ENCODE data around the gene VIPR1.

VIPR1 gene

DNA sequence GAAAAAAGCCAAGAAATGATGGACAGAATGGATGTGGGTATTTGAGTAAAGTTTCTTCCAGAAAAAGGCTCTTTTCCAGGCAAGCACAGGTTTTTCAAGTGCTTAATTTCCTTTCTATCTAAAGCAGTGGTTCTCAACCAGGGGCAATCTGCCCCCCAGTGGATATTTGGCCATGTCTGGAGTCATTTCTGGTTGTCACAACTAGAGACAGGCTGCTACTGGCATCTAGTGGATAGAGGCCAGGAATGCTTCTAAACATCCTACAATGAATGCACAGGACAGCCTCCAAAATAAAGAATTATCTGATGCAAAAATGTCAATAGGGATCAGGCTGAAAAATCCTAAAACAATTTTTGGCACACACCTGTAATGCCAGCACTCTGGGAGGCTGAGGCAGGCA is 55.4 kb downstream of the VIPR1 start:
- no peak overlapping the region for H3K56ac ChIP-seq (ENCODE audit: low read length)
- H2BK120ac ChIP-seq (ENCODE audit: low read depth, low read length) = no peak overlapping the region
- no peaks in the 10 kb centered on the region for H3K79me1 ChIP-seq (ENCODE audit: low read length)
- H3K18ac ChIP-seq (ENCODE audit: low read length) = no peak overlapping the region
- no peak overlapping the region for H3K23ac ChIP-seq (ENCODE audit: low read length)
- H2AK5ac ChIP-seq (ENCODE audit: low read length) = no peak overlapping the region
- no peak overlapping the region for H3K4me3 ChIP-seq (ENCODE audit: low read length)
- H3K4me2 ChIP-seq (ENCODE audit: low read length) = no peak overlapping the region
- no peak overlapping the region for H3K9ac ChIP-seq (ENCODE audit: low read length)
- H2BK5ac ChIP-seq (ENCODE audit: low read length) = no peak overlapping the region
- no peak overlapping the region for H2BK15ac ChIP-seq (replicated peaks; ENCODE audit: low read depth)
- peaks cover 5% of the 10 kb centered on the region for H3K36me3 ChIP-seq (ENCODE audit: control insufficient read depth, insufficient read depth, low read length)
- no peak overlapping the region for H3K27ac ChIP-seq (ENCODE audit: low read depth, low read length)
- H4K8ac ChIP-seq (ENCODE audit: low read depth, low read length) = no peak overlapping the region
- H3K4me1 ChIP-seq (ENCODE audit: control insufficient read depth, low read depth, low read length) = no peaks in the 10 kb centered on the region
- H3K79me2 ChIP-seq (ENCODE audit: control insufficient read depth, insufficient read depth, low read length) = no peaks in the 10 kb centered on the region
- H3K4ac ChIP-seq (ENCODE audit: low read depth, low read length) = no peak overlapping the region
- H3K27me3 ChIP-seq (ENCODE audit: insufficient read depth, low read length, poor library complexity) = no peaks in the 10 kb centered on the region
- DNase-seq = peak; percentile 66
- no peak overlapping the region for H4K5ac ChIP-seq (ENCODE audit: low read length)

DNA sequence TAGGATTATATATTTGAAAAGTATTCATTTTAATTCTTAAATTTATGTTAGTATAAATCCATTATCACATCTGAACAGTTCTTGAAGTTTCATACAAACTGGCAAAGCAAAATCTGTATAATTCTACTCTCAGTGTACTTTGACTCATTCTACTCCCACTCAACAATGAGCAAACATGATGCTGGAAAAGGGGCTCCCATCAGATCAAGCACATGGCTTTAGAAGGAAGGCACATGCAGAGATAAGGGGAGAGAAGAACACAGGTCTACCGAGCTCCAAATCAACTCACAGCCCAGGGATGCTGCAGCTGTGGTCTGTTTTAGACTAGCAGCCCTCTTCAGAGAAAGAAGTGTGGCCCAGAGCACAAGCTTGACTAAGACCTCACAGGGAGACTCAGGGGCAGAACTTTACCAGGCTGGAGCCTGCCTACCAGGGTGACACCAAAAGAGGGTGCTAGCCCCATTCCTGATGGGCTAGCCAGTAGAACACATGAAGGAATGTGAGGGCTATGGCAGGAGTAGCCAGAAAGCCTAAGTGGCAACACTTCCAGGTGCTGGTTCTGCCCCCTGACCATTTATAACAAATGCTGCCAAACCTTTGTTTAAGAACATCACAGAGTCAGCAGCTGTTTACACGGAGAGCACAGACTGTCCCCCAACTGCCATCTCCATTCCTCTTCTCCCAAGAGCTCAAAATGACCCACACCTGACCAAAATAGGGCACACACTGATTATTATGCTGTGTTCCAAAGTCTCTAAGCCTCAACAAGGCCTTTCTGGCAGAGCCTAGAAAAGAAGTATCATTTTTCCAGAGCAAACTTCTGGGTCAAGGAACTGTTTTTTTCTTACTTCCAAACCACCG is 59.8 kb downstream of the VIPR1 start:
- H4K5ac ChIP-seq (ENCODE audit: low read length) = no peak overlapping the region
- no peak overlapping the region for H2BK15ac ChIP-seq (replicated peaks; ENCODE audit: low read depth)
- H3K27ac ChIP-seq (ENCODE audit: low read depth, low read length) = no peak overlapping the region
- no peaks in the 10 kb centered on the region for H3K79me2 ChIP-seq (ENCODE audit: control insufficient read depth, insufficient read depth, low read length)
- H3K4ac ChIP-seq (ENCODE audit: low read depth, low read length) = no peak overlapping the region
- no peak overlapping the region for H3K9ac ChIP-seq (ENCODE audit: low read length)
- no peak overlapping the region for H3K23ac ChIP-seq (ENCODE audit: low read length)
- no peaks in the 10 kb centered on the region for H3K27me3 ChIP-seq (ENCODE audit: insufficient read depth, low read length, poor library complexity)
- H2BK120ac ChIP-seq (ENCODE audit: low read depth, low read length) = no peak overlapping the region
- H3K79me1 ChIP-seq (ENCODE audit: low read length) = no peaks in the 10 kb centered on the region
- no peak overlapping the region for H4K8ac ChIP-seq (ENCODE audit: low read depth, low read length)
- no peak for DNase-seq
- no CpG with 5 or more reads among the region's 3 CpGs for WGBS (ENCODE audit: extremely low coverage, insufficient coverage, low lambda C conversion rate)
- no peak overlapping the region for H3K4me2 ChIP-seq (ENCODE audit: low read length)
- no peak overlapping the region for H3K56ac ChIP-seq (ENCODE audit: low read length)
- H3K4me1 ChIP-seq (ENCODE audit: control insufficient read depth, low read depth, low read length) = no peaks in the 10 kb centered on the region
- no peak overlapping the region for H3K4me3 ChIP-seq (ENCODE audit: low read length)
- no peak overlapping the region for H2BK5ac ChIP-seq (ENCODE audit: low read length)
- no peak overlapping the region for H2AK5ac ChIP-seq (ENCODE audit: low read length)
- no peak overlapping the region for H3K18ac ChIP-seq (ENCODE audit: low read length)
- peaks cover 5% of the 10 kb centered on the region for H3K36me3 ChIP-seq (ENCODE audit: control insufficient read depth, insufficient read depth, low read length)

DNA sequence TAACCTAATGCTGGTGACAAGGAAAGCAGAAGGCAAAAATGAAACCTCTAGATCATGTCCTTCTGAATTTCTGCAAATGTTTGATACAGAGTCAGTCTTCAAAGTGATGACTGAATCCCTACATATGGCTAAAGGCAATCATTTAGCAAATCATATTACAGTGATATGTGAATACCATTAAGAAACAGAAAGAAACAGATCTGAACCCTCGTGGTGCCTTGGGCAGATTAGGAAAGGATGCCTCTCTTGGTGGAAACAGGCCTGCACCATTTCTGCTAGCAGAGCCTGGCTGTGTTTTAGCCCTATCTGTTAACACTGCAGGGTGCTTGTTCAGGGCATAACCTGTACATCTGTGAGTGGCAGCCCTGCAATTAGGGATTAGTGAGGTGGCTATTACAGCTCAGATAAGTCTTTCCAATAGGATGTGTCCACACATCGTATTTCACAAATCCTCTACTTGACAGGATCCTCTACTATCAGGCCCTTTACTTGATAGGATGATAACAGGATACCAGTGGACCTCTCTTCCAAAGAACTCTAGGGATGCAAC is 67.2 kb downstream of the VIPR1 start:
- Histone ChIP-seq H3K27me3 (ENCODE audit: insufficient read depth, low read length, poor library complexity) (no peaks in the 10 kb centered on the region), H3K9ac (ENCODE audit: low read length) (no peak overlapping the region), H3K79me1 (ENCODE audit: low read length) (peaks cover 3% of the 10 kb centered on the region), H3K56ac (ENCODE audit: low read length) (no peak overlapping the region), H4K8ac (ENCODE audit: low read depth, low read length) (no peak overlapping the region), H2BK5ac (ENCODE audit: low read length) (no peak overlapping the region), H3K4me3 (ENCODE audit: low read length) (no peak overlapping the region), H3K23ac (ENCODE audit: low read length) (no peak overlapping the region), H3K4ac (ENCODE audit: low read depth, low read length) (no peak overlapping the region), H3K4me1 (ENCODE audit: control insufficient read depth, low read depth, low read length) (no peaks in the 10 kb centered on the region), H2BK15ac (replicated peaks; ENCODE audit: low read depth) (no peak overlapping the region), H2BK120ac (ENCODE audit: low read depth, low read length) (no peak overlapping the region), H3K27ac (ENCODE audit: low read depth, low read length) (no peak overlapping the region), H2AK5ac (ENCODE audit: low read length) (no peak overlapping the region), H3K18ac (ENCODE audit: low read length) (no peak overlapping the region), H3K79me2 (ENCODE audit: control insufficient read depth, insufficient read depth, low read length) (no peaks in the 10 kb centered on the region), H3K36me3 (ENCODE audit: control insufficient read depth, insufficient read depth, low read length) (peaks cover 3% of the 10 kb centered on the region), H4K5ac (ENCODE audit: low read length) (no peak overlapping the region), H3K4me2 (ENCODE audit: low read length) (no peak overlapping the region)
- no CpG with 5 or more reads among the region's 2 CpGs for WGBS (ENCODE audit: extremely low coverage, insufficient coverage, low lambda C conversion rate)
- peak; percentile 28 for DNase-seq

DNA sequence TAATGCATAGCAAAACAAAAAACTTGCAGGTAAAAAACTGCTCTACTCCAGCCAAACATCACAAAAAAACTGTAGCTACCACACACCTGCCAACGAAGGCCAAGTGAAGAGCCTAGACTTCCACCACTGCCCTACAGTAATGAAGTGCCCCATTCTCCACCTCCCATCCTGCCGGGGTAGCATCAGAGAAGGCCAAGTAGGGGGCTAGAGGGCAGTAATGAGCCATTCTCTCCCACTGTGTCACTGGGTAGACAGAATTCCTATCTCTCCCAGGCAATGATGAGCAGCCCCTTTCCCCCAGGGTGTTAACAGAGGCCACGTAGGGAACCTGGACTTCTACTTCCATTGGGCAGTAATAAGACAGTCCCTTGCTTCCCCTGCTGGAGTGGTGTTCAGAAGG is 69.8 kb downstream of the VIPR1 start:
- Histone ChIP-seq H3K56ac (ENCODE audit: low read length) (no peak overlapping the region), H2AK5ac (ENCODE audit: low read length) (no peak overlapping the region), H3K4me2 (ENCODE audit: low read length) (no peak overlapping the region), H3K4me3 (ENCODE audit: low read length) (no peak overlapping the region), H3K23ac (ENCODE audit: low read length) (no peak overlapping the region), H3K27me3 (ENCODE audit: insufficient read depth, low read length, poor library complexity) (no peaks in the 10 kb centered on the region), H3K18ac (ENCODE audit: low read length) (no peak overlapping the region), H3K79me1 (ENCODE audit: low read length) (peaks cover 3% of the 10 kb centered on the region), H3K9ac (ENCODE audit: low read length) (no peak overlapping the region), H2BK5ac (ENCODE audit: low read length) (no peak overlapping the region), H3K27ac (ENCODE audit: low read depth, low read length) (no peak overlapping the region), H3K4ac (ENCODE audit: low read depth, low read length) (no peak overlapping the region), H4K8ac (ENCODE audit: low read depth, low read length) (no peak overlapping the region), H3K79me2 (ENCODE audit: control insufficient read depth, insufficient read depth, low read length) (no peaks in the 10 kb centered on the region), H3K36me3 (ENCODE audit: control insufficient read depth, insufficient read depth, low read length) (no peaks in the 10 kb centered on the region), H3K4me1 (ENCODE audit: control insufficient read depth, low read depth, low read length) (no peaks in the 10 kb centered on the region), H2BK120ac (ENCODE audit: low read depth, low read length) (no peak overlapping the region), H2BK15ac (replicated peaks; ENCODE audit: low read depth) (no peak overlapping the region), H4K5ac (ENCODE audit: low read length) (no peak overlapping the region)
- DNase-seq = peak; percentile 91
- no CpG with 5 or more reads among the region's 3 CpGs for whole genome bisulfite sequencing (ENCODE audit: extremely low coverage, insufficient coverage, low lambda C conversion rate)

DNA sequence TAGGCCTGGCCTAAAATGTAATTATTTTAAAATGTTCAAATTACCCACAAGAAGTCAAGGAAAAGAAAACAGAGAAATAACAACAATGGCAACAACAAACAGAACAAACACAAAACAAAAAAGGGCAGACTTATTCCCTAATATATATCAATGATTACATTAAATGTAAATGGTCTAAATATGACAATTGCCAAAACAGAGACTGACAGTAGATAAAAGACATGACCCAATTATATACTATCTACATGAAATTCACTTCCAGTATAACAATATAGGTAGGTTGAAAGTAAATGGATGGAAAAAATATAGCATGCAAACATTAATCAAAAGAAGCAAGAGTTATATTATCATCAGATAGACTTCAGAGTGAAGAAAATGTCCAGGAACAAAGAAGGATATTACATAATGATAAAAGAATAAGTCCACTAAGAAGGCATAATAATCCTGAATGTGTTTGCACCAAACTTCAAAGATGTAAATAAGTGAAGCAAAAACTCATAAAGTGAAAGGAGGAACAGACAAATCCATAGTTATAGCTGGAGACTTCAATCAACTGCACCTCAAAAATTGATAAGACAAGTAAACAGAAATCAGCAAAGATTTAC is 72.8 kb downstream of the VIPR1 start:
- no peak overlapping the region for H2BK5ac ChIP-seq (ENCODE audit: low read length)
- H3K23ac ChIP-seq (ENCODE audit: low read length) = no peak overlapping the region
- no peak overlapping the region for H3K56ac ChIP-seq (ENCODE audit: low read length)
- H3K4me2 ChIP-seq (ENCODE audit: low read length) = no peak overlapping the region
- no peak for DNase-seq
- H3K79me1 ChIP-seq (ENCODE audit: low read length) = peaks cover 3% of the 10 kb centered on the region
- H4K8ac ChIP-seq (ENCODE audit: low read depth, low read length) = no peak overlapping the region
- no peaks in the 10 kb centered on the region for H3K4me1 ChIP-seq (ENCODE audit: control insufficient read depth, low read depth, low read length)
- no peaks in the 10 kb centered on the region for H3K36me3 ChIP-seq (ENCODE audit: control insufficient read depth, insufficient read depth, low read length)
- H3K18ac ChIP-seq (ENCODE audit: low read length) = no peak overlapping the region
- no peak overlapping the region for H3K4me3 ChIP-seq (ENCODE audit: low read length)
- no peaks in the 10 kb centered on the region for H3K27me3 ChIP-seq (ENCODE audit: insufficient read depth, low read length, poor library complexity)
- no peak overlapping the region for H3K27ac ChIP-seq (ENCODE audit: low read depth, low read length)
- H3K9ac ChIP-seq (ENCODE audit: low read length) = no peak overlapping the region
- H4K5ac ChIP-seq (ENCODE audit: low read length) = no peak overlapping the region
- no peak overlapping the region for H2BK15ac ChIP-seq (replicated peaks; ENCODE audit: low read depth)
- no peak overlapping the region for H2BK120ac ChIP-seq (ENCODE audit: low read depth, low read length)
- no peak overlapping the region for H2AK5ac ChIP-seq (ENCODE audit: low read length)
- H3K79me2 ChIP-seq (ENCODE audit: control insufficient read depth, insufficient read depth, low read length) = peaks cover 2% of the 10 kb centered on the region
- H3K4ac ChIP-seq (ENCODE audit: low read depth, low read length) = no peak overlapping the region
